Choroid plexus epithelial cell (primary cell): ENCODE data around the gene CDH16.
A peak's percentile ranks its signal among the peaks of the same experiment; 100 is the strongest.

Source experiments
- DNase-seq: peaks from one replicate; pipeline ENCODE4 v3.0.0-alpha.2; 2010; ENCODE audit warnings: low read depth
- H3K4me3 ChIP-seq: 2 replicates; pipeline ENCODE4 v1.5.1; 2011; ENCODE audit warnings: low read depth, mild to moderate bottlenecking, control low read depth, low read length, moderate library complexity
- TF ChIP-seq, protein P1 (sequence below): conservative IDR thresholded peaks from 2 replicates; pipeline ENCODE4 v1.5.1; 2011; ENCODE audit warnings: low read depth, mild to moderate bottlenecking, control low read depth, inconsistent platforms, low read length, moderate library complexity

Gene CDH16

DNA sequence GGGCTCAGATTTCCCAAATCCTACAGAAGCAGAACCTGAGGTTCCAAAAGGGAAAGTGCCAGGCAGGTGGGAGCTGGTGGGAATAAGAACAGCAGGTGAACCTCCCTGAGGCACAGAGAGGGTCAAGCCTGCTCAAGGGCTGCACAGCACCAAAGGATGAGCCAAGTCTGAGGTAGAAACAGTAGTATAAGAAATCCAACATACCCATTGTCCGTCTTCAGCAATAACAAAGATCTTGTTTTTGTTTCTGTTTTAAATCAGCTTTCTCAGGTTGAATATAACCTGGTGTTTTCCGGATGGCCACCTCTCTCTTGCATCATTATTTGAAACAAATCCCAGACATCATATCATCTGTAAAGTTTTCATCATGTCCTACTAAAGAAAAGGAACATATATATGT is 31.8 kb upstream of the CDH16 start:
- TF ChIP-seq, protein P1, sequence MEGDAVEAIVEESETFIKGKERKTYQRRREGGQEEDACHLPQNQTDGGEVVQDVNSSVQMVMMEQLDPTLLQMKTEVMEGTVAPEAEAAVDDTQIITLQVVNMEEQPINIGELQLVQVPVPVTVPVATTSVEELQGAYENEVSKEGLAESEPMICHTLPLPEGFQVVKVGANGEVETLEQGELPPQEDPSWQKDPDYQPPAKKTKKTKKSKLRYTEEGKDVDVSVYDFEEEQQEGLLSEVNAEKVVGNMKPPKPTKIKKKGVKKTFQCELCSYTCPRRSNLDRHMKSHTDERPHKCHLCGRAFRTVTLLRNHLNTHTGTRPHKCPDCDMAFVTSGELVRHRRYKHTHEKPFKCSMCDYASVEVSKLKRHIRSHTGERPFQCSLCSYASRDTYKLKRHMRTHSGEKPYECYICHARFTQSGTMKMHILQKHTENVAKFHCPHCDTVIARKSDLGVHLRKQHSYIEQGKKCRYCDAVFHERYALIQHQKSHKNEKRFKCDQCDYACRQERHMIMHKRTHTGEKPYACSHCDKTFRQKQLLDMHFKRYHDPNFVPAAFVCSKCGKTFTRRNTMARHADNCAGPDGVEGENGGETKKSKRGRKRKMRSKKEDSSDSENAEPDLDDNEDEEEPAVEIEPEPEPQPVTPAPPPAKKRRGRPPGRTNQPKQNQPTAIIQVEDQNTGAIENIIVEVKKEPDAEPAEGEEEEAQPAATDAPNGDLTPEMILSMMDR: no peak
- no peak for DNase-seq
- no peak overlapping the region for H3K4me3 ChIP-seq

- TF ChIP-seq, protein P1: no peak
- H3K4me3 ChIP-seq: no peak overlapping the region
- no peak for DNase-seq
Observed at GRCh38 chr16:66949472-66949871, 30.8 kb upstream of the CDH16 start.

- H3K4me3 ChIP-seq: no peak overlapping the region
- TF ChIP-seq, protein P1: no peak
Observed at GRCh38 chr16:66948837-66949225, 30.1 kb upstream of the CDH16 start.

GRCh38 chr16:66948134-66948836 is 29.6 kb upstream of the CDH16 start:
- H3K4me3 ChIP-seq: peak overlapping the region; percentile 61
- TF ChIP-seq, protein P1: no peak
- no peak for DNase-seq

More at GRCh38 chr16:66948837-66949225, 30.1 kb upstream of the CDH16 start:
- DNase-seq: no peak

DNA sequence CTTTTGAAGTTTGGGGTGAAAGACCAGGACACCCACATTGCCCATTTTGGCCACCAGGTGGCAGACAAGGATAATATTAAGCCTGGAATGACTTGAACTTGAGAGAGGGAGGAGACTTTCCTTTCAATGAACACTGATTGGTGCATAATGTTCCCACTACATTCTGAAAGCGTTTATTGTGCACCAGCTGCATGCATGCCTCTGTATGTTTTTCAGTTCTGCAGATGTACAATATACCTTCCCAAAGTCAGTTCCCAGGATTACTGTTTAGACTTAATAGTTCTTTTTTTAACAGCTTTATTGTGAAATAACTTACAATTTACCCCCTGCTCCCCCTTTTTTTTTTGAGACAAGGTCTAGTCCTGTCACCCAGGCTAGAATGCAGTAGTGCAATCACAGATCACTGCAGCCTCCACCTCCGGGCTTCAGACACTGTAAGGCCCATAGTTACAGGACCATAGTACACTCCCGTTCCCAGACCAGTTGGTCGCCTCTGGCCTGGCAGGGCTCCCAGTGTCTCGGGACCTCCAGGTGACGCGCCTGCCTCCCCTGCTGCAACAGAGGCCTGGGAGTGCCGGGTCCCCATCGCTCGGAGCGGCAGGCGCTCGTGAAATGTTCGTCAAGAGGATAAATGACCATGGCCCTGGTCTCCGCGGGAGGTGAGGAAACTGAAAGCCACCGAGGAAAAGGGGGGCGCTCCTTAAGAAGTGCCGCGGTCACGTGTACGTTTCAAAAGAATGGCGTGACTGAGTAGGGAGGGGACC is 28.8 kb upstream of the CDH16 start:
- TF ChIP-seq, protein P1: peak; percentile 89
- peak; percentile 88 for DNase-seq
- peak overlapping the region; percentile 61 for H3K4me3 ChIP-seq

GRCh38 chr16:66946974-66947301 is 28.3 kb upstream of the CDH16 start:
- TF ChIP-seq, protein P1: no peak
- DNase-seq: no peak
- H3K4me3 ChIP-seq: no peak overlapping the region

GRCh38 chr16:66946541-66946940 is 27.9 kb upstream of the CDH16 start:
- H3K4me3 ChIP-seq: no peak overlapping the region
- TF ChIP-seq, protein P1: no peak
- no peak for DNase-seq
